ENCODE data around the gene NLGN2. TPM values are rescaled to one million over a fixed set of nuclear protein-coding genes. Genes with fewer than 3 reads are reported as not detected.

Gene NLGN2
- total RNA-seq, 1 experiment from 2014 or later, result 1.9 TPM

DNA sequence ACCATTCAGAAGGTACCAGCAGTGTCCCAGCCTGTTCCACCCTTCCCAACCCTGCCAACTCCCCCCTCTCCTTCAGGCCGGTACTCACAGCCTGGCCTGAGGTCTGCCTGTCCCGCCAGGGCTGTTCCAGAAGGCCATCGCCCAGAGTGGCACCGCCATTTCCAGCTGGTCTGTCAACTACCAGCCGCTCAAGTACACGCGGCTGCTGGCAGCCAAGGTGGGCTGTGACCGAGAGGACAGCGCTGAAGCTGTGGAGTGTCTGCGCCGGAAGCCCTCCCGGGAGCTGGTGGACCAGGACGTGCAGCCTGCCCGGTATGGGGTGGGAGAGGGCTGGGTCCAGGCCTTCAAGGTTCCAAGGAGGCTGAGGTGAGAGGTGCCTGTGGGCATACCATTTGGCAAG lies 7.2 kb downstream of the NLGN2 start:
- DNase-seq (ENCODE audit: low read depth), result no peak

DNA sequence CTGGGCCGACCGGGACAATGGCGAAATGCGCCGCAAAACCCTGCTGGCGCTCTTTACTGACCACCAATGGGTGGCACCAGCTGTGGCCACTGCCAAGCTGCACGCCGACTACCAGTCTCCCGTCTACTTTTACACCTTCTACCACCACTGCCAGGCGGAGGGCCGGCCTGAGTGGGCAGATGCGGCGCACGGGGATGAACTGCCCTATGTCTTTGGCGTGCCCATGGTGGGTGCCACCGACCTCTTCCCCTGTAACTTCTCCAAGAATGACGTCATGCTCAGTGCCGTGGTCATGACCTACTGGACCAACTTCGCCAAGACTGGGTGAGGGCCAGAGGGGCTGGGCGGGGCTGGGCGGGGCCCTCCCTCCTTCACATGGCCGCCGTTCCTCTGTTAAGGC lies 8.1 kb downstream of the NLGN2 start:
- no peak for DNase-seq (ENCODE audit: low read depth)

DNA sequence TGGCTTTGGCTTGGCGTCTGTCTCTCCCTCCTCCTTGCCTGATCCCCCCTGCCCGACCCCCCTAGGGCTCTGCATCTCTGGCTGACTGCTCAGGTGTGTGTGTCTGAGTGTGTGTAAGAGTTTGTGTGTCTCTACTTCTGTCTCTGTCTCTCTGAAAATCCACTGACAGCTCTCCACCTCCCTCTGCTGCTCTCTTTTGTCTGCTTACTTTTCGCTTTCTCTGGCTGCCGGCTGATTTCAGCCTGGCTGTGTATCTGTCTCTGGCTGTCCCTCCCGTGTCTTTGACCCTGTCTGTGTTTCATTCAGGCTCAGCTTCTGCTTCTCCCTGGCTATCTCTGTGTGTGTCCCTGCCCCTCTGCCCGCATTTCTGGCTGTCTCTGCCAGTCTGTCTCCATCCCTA lies 8.7 kb downstream of the NLGN2 start:
- DNase-seq (ENCODE audit: low read depth), result no peak

DNA sequence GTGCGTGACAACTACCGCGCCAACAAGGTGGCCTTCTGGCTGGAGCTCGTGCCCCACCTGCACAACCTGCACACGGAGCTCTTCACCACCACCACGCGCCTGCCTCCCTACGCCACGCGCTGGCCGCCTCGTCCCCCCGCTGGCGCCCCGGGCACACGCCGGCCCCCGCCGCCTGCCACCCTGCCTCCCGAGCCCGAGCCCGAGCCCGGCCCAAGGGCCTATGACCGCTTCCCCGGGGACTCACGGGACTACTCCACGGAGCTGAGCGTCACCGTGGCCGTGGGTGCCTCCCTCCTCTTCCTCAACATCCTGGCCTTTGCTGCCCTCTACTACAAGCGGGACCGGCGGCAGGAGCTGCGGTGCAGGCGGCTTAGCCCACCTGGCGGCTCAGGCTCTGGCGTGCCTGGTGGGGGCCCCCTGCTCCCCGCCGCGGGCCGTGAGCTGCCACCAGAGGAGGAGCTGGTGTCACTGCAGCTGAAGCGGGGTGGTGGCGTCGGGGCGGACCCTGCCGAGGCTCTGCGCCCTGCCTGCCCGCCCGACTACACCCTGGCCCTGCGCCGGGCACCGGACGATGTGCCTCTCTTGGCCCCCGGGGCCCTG lies 9.5 kb downstream of the NLGN2 start:
- no peak for DNase-seq (ENCODE audit: low read depth)

DNA sequence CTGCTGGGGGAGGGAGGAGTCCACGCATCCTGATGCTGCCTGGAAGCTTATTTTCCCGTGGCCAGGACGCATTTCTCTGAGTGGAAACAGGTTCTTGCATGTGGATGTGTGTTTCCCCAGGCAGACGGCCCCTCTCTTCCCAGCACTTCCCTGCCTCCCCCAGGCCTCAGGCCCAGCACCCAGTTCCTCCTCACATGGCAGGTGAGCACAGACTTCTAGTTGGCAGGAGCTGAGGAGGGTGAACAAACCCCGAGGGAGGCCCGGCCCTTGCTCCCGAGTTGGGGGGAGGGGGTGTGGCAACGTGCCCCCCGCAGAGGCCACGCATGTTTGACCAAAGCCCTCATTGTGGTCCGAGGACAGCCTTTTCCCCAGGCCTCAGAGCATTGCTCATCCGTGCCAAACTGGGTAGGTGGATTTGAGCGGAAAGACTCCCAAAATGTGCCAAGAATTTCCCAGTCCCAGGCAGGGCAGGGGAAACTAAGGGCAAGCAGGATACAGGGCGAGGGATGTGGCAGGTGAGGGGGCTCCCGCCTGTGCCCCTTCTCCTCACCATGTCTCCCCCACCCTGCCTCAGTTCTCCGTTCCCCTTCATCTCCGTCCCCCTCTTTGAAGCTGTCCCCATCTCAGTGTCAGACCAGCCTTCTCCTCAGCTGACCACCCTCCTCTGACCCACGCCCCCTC lies 11.0 kb downstream of the NLGN2 start:
- no peak for DNase-seq (ENCODE audit: low read depth)

DNA sequence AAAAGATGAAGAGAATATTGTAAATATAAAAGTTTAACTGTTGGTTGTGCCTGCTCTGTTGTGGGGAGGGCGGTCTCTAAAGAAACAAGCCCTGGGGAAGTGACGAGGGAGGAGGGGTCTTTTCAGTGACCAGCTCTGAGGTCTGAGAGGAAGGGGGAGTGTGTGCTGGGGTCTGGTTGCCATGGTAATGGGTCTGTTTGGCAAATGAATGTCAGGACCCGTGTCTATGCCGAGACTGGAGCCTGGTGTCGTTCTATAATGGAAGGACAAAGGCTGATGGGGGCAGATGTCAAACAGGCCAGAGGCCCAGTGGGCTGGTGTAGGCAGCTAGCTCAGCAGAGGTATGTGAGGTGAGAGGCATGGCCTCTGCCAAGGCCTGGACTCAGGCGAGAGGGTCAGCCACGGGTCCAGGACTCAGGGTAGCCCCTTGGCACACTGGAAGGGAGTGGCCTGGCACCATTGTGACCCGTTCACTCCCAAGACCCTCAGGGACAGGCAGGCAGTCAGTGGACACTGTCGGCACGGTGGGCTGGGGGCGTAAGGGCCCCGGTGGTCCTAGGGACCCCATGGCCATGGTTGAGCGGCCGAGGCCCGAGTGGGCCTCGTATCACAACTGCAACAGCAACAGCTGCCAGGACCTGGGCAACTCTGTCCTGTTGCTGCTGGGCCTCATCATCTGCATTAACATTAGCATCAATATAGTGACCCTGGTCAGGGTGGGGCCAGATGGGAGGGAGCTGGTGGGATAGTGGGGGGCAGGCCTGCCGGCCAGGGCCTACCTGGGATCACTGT lies 12.4 kb downstream of the NLGN2 start, which contains the start of gene SPEM1:
Gene SPEM1 (plus strand): TSS at position 506 of the 792 bp plus-strand sequence. CDS start 61 bp downstream, at position 567.
- DNase-seq (ENCODE audit: low read depth), result no peak

DNA sequence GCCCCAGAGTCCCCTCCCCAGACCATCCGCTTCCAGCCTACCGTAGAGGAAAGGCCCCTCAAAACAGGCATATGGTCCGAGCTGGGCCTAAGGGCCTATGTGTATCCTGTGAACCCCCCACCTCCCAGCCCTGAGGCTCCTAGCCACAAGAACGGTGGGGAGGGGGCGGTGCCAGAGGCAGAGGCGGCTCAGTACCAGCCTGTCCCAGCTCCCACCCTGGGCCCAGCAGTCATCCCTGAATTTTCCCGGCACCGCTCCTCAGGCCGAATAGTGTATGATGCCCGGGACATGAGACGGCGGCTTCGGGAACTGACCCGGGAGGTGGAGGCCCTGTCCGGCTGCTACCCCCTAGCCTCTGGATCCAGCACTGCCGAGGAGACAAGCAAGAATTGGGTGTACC lies 13.5 kb downstream of the NLGN2 start:
- DNase-seq (ENCODE audit: low read depth), result no peak

DNA sequence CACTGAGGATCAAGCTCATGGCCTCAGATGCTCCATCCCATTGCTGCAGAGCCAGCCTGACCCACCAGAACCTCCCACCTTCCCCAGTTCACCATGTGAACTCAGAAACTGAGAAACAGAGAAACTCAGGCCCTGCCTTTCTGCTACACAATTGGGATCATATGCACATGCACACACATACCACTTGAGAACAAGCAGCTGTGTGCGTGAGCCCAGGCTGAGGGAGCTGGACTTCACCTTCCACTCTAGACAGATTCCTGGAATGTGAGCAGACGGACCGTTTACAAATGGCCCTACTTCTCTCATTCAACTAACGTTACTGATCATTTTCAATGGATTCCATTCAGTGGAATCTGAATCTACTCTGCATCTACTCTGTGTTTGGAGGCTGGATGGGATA lies 16.0 kb downstream of the NLGN2 start:
- DNase-seq (ENCODE audit: low read depth), result no peak

DNA sequence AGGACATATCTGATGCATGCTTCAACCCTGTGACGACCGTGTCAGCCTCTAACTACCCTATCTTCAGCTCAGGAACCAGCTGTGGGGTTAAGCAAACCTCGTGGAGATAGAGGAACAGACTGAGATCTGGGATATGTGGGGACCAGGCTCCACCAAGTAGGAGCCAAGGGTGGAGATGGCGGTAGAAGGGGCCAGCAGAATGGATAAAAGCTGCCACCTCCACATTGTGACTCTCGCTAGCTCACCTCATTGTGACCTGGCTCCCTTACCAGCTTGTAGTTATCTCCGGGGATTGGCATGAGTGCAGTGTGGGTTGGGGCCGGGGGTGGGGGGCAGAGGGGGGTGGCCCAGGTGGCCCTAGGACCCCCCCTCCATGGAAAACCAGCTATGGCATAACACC lies 17.7 kb downstream of the NLGN2 start, which contains the start of gene SPEM2:
Gene SPEM2 (plus strand): TSS at position 301 of the 400 bp plus-strand sequence. CDS start 73 bp downstream, at position 374.
- DNase-seq (ENCODE audit: low read depth), result no peak

DNA sequence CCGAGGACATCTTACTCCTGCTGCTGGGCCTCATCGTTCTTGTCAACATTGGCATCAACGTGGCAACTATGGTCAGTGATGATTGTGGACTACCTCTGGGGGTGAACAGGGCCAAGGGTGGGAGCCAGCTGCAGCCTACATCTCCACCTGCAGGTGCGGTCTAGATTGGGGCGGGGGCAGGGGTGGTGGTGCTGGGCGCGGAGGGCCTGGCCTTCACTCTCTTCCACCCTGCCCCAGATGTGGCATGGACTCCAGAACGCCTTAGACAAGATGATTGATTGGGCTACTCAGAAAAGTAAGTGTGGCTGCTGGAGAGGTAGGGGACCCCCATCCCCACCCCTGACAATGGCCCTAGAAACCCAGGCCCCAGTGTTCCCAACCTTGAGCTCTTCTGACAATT lies 18.1 kb downstream of the NLGN2 start:
- DNase-seq (ENCODE audit: low read depth), result no peak

DNA sequence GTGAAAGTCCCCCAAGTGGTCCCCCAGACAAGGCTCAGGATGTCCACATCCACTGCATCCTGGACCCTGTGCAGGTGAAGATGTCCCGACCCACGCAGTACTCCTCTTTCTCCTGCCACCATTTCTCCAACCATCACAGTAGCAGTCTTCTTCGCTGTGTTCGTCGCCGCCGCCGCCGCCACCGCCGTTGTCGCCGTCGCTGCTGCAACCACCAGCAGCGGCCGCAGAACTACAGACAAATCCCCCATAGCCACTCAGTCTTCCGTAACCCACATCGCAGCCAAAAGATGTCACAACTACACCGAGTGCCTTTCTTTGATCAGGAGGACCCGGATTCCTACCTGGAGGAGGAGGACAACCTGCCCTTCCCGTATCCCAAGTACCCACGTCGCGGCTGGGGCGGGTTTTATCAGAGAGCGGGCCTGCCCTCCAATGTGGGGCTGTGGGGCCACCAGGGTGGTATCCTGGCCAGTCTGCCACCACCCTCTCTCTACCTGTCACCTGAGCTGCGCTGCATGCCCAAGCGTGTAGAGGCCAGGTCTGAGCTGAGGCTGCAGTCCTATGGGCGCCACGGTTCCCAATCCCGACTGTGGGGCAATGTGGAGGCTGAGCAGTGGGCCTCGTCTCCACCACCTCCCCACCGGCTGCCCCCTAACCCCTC lies 18.7 kb downstream of the NLGN2 start:
- DNase-seq (ENCODE audit: low read depth), result no peak

DNA sequence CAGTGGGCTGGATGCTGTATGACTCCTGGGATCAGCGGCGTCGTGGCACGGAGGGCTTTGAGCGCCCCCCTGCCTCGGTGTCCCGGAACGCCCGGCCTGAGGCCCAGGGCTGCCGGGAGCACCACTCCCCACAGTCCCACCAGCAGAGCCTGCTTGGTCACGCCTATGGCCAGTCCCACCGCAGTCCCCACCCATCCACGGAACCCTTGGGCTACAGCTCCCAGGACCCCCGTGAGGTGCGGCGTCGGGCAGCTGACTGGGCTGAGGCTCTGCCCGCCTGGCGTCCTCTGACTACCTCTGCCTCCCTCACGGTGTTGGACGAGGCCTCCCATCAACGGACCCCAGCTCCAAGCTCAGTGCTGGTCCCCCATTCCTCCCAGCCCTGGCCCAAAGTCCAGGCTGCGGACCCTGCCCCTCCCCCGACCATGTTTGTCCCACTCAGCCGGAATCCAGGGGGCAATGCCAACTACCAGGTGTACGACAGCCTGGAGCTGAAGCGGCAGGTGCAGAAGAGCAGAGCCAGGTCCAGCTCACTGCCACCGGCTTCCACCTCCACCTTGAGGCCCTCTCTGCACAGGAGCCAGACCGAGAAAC lies 19.3 kb downstream of the NLGN2 start:
- no peak for DNase-seq (ENCODE audit: low read depth)

DNA sequence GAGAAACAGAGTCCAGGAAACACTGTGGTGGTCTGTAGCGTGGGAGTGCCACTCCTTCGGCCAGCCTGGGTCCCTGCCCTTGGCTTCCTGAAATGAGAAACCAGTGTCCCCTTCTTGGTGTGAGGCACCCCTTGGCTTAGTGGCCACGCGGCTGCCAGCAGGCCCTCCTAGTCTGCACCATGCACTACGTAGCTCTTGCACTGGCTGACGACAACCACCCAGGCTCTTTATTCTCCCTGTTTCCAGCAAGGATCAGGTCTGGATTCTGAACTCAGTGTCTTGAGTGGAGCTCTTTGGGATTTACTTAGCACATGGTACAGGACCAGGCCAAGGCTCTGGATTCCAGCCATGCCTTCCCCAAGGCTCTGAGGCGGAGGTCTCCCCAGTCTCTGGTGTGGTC lies 19.9 kb downstream of the NLGN2 start:
- DNase-seq (ENCODE audit: low read depth), result no peak

DNA sequence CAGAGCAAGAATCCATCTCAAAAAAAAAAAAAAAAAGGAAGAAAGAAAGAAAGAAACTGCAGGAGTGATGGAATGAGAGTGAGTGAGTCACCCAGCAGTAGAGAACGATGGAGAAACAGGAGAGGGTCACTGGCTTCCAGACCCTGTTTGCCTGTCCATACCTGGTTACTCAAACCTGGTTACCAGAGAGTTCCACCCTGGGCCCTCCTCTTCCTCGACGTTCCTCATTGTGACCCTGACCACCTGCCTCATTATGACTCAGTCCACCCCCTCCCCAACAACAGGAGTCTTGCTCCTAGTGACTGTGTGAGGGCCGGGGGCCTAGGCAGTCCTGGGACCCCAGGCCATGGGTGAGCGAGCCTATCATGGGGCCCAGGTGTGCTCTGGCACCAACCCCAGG lies 20.9 kb downstream of the NLGN2 start, which contains the start of gene SPEM3:
Gene SPEM3 (plus strand): TSS at position 301 of the 400 bp plus-strand sequence. CDS start 46 bp downstream, at position 347.
- no peak for DNase-seq (ENCODE audit: low read depth)

DNA sequence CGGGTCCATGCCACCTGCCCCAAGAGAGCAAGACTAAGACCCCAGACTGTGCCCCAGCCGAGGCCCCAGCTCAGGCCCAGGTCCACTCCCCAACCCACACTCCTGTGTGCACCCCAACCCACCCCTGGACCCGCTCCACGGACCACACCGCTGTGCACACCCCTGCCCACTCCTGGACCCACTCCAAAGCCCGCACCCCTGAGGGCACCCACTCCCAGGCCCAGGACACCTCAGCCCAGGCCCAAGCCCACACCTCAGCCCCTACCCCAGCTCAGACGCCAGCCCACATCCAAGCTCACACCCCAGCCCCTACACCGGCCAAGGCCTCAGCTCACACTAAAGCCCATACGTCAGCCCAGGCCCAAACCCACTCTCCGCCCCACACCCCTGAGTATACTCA lies 22.1 kb downstream of the NLGN2 start:
- DNase-seq (ENCODE audit: low read depth), result no peak

DNA sequence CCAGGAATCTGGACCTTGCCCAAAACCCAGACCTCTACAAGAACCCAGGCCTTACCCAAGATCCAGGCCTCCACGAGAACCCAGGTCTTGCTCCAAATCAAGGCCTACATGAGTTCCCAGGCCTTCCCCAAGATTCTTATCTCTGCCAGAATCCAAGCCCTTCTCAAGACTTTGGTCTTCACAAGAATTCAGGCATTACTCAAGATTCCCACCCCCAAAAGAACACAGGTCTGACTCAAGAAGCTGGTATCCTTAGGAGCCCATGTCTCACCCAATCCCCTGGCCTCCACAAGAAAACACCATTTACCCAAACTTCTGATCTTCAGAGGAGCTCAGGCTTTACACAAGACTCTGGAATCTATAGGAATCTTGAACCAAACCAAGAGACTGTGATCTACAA lies 23.6 kb downstream of the NLGN2 start:
- DNase-seq (ENCODE audit: low read depth), result no peak

DNA sequence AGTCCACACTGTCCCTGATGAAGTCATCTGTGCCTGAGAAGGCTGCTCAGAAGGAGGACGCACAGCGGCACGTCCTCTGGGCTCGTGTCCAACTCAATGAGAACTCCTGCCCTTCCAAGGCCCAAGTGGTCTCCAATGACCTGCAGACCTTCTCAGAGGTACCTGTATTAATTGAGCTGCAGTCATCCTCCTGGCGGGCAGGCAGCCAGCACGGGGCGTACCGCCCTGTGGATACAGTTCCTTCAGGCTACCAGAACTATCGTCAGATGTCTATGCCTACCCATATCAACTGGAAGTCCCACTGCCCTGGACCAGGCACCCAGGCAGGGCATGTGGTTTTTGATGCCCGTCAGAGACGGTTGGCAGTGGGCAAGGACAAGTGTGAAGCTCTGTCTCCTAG lies 24.7 kb downstream of the NLGN2 start:
- no peak for DNase-seq (ENCODE audit: low read depth)

DNA sequence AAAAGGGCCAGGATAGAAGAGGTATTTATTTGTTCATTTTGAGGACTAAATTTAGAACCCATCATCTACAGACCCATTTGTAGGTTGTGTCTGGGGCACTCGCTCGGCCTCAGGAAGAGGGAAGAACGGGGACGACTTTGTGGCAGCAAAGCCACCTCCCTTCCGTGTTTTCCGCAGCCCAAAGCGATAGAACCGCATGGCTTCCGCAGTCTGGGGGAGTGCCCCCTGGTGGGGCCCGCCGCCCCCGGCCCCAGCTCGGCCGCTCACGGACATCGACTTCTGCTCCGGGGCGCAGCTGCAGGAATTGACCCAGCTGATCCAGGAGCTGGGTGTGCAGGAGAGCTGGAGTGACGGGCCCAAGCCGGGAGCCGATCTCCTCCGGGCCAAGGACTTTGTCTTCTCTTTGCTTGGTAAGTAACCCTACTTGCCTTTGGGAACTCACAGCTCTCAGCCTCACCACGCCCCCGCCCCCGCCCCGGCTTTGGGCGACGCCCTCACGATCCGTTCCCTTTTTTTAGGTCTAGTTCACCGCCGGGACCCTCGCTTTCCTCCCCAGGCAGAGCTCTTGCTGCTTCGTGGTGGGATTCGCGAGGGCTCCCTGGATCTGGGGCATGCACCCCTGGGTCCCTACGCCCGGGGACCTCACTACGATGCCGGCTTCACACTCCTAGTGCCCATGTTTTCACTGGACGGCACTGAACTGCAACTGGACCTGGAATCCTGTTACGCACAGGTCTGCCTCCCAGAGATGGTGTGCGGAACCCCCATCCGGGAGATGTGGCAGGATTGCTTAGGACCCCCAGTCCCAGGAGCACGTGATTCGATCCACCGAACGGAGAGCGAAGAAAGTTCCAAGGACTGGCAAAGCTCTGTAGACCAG lies 28.3 kb downstream of the NLGN2 start:
- DNase-seq (ENCODE audit: low read depth), result peak; percentile 70

DNA sequence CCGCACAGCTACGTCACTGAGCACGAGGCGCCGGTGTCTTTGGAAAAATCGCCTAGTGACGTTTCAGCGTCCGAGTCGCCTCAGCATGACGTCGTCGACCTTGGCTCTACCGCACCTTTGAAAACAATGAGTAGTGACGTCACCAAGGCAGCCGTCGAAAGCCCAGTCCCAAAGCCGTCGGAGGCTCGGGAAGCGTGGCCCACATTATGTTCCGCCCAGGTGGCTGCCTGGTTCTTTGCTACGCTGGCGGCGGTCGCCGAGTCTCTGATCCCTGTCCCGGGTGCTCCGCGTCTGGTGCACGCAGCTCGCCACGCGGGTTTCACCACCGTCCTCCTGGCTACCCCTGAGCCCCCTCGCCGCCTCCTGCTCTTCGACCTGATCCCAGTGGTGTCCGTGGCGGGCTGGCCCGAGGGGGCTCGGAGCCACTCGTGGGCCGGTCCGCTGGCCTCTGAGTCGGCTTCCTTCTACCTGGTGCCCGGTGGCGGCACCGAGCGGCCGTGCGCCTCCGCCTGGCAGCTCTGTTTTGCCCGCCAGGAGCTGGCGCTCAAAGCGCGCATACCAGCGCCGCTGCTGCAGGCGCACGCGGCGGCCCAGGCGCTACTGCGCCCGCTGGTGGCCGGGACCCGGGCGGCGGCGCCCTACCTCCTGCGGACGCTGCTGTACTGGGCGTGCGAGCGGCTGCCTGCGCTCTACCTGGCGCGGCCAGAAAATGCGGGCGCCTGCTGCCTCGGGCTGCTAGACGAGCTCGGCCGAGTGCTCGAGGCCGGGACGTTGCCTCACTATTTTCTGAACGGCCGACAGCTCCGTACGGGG lies 29.1 kb downstream of the NLGN2 start:
- peak; percentile 92 for DNase-seq (ENCODE audit: low read depth)

DNA sequence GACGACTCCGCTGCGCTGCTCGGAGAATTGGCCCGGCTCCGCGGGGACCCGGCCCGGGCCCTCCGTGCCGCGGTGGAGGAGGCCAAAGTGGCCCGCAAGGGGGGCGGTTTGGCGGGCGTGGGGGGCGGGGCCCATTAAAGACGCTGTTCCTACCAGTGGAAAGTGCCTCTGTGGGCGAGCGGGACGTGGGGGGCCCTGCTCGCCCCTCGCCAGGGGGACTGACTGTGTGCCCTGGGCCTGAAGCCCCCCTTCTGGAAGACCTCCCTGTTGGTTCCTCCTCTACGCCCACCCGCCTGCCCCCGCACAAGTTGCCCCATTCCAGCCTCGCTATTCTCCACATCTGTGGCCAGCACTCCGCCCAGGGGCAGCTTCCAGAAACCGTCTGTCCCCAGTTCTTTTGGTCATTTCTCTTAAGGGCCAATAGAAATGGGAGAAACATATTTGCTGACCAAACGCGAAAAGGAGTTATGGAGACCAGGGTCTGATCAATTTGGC lies 29.8 kb downstream of the NLGN2 start:
- DNase-seq (ENCODE audit: low read depth), result no peak

All from Daoy (cell line).